Fibroblast of villous mesenchyme (primary cell): ENCODE data around the gene CC2D1B. TPM values are rescaled to one million over a fixed set of nuclear protein-coding genes. Genes with fewer than 3 reads are reported as not detected.

Source experiments
- DNase-seq: peaks from one replicate; pipeline ENCODE4 v3.0.0-alpha.2; 2010; ENCODE audit warnings: low read depth
- H3K4me3 ChIP-seq: 2 replicates; pipeline ENCODE4 v1.5.1; 2011; ENCODE audit warnings: low read depth, mild to moderate bottlenecking, low read length
- CTCF ChIP-seq: IDR thresholded peaks from 2 replicates; pipeline ENCODE4 v1.5.1; 2012; ENCODE audit warnings: low read depth, mild to moderate bottlenecking, low read length; ENCODE audit not compliant: insufficient read depth
- total RNA-seq: library from RNA; depleted of rRNA; stranded (reverse); fragments of >200 nt; gene quantifications from 2 replicates; pipeline ENCODE4 v1.2.3, GENCODE V29; 2012

CC2D1B gene
- total RNA-seq, 1 donor: 36.7 TPM

GRCh38 chr1:52337439-52337838, 28.6 kb downstream of the CC2D1B start:
- TF ChIP-seq CTCF: no peak
- no peak for DNase-seq
- no peak overlapping the region for H3K4me3 ChIP-seq

- no peak overlapping the region for H3K4me3 ChIP-seq
- TF ChIP-seq CTCF: no peak
- DNase-seq: peak; percentile 55
Measured at GRCh38 chr1:52334906-52335528, 31.0 kb downstream of the CC2D1B start.

DNA sequence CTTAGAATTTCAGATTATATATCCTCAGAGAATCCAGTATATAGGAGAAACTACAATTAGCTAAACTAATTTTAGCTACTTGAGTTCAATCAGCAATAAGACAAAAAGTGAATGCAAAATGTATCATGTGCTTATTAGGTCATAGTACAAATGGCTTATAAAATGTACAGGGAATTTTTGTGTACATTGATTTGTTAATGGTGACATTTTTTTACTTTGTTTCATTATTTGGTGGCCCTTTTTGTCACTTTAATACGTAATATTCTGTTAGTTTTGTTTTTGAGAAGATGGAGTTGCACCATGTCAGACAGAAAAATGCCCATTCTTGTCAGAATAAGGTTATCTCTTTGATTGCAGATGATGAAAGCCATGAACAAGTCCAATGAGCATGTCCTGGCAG, 33.6 kb downstream of the CC2D1B start:
- TF ChIP-seq CTCF: no peak
- no peak overlapping the region for H3K4me3 ChIP-seq
- DNase-seq: no peak

DNA sequence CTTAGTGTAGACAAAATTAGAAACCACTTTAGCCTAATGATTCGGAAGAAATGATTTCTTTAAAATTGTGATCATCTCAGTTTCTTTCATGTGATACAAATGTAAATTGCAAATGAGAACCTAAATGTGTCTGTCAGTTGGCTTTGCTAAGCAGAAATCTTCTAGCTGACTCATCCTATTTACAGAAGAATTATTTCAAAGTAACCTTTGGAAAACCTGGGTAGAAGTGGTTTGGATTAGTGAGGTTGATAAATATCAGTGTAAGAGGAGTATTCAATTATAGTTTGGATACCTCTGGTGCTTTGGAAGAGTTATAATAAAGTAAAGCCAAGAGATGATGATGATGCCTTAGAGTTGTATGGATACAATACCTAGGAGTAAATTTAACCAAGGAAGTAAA, 37.4 kb downstream of the CC2D1B start:
- no peak overlapping the region for H3K4me3 ChIP-seq
- no peak for TF ChIP-seq CTCF
- no peak for DNase-seq

GRCh38 chr1:52325786-52326185, 40.2 kb downstream of the CC2D1B start:
- H3K4me3 ChIP-seq: no peak overlapping the region
- TF ChIP-seq CTCF: no peak
- no peak for DNase-seq

DNA sequence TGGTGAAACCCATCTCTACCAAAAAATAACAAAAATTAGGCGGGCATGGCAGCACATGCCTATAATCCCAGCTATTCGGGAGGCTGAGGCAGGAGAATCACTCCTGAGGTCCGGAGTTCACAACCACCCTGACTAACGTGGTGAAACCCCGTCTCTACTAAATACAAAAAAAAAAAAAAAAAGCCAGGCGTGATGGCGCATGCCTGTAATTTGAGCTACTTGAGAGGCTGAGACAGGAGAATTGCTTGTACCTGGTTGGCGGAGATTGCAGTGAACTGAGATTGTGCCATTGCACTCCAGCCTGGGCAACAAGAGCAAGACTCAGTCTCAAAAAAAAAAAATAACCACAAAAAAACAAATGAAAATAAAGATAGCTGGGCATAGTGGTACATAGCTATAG, 42.3 kb downstream of the CC2D1B start:
- no peak for DNase-seq
- no peak overlapping the region for H3K4me3 ChIP-seq
- TF ChIP-seq CTCF: no peak

GRCh38 chr1:52321061-52321460, 44.9 kb downstream of the CC2D1B start:
- H3K4me3 ChIP-seq: no peak overlapping the region
- no peak for TF ChIP-seq CTCF
- no peak for DNase-seq
